Measurements from ENCODE around the gene LRFN2. TPM values are rescaled to one million over a fixed set of nuclear protein-coding genes. Genes with fewer than 3 reads are reported as not detected.

The LRFN2 gene
- total RNA-seq, 4 donors from 2014 or later = 0.14 to 0.34 TPM; not detected in 2

DNA sequence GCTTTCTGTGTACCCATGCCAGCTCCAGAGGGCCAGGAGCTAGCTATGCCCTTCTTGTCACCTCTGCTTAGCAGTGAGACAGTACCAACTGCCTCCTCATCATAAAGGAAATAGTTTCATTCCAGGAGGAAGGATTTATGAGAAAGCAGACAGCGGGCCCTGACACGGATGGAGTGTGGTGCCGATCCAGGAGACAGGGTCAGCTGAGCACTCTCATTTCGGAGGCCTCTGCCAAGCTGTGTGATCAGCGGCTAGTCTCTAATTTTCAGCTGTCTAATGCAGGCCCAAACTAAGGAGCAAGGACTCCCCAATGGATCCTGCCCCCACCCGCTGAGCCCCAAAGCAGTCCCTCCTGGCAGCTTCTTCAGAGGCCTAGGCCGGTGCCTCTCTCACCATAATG is 103.1 kb downstream of the LRFN2 start:
- Histone ChIP-seq H3K27me3 (no peaks in the 10 kb centered on the region), H3K36me3 (no peaks in the 10 kb centered on the region), H3K9me3 (no peaks in the 10 kb centered on the region), H3K27ac (no peak overlapping the region), H3K4me3 (no peak overlapping the region), H3K4me1 (no peaks in the 10 kb centered on the region)
- intact Hi-C loops (cut with DNase I; ENCODE audit: low total_unique reads) = no loop called here
- DNase-seq = no peak
- TF ChIP-seq CTCF (IDR thresholded peaks at IDR 0.05) = no peak

- Histone ChIP-seq H3K4me1 (no peaks in the 10 kb centered on the region), H3K4me3 (no peak overlapping the region), H3K9me3 (no peaks in the 10 kb centered on the region), H3K27ac (no peak overlapping the region), H3K27me3 (no peaks in the 10 kb centered on the region), H3K36me3 (no peaks in the 10 kb centered on the region)
- intact Hi-C loops (cut with DNase I; ENCODE audit: low total_unique reads) = no loop called here
- no peak for DNase-seq
- TF ChIP-seq CTCF (IDR thresholded peaks at IDR 0.05) (no peak), POLR2A (IDR thresholded peaks at IDR 0.05) (no peak)
Measured at GRCh38 chr6:40482532-40482931, 104.6 kb downstream of the LRFN2 start.

- DNase-seq = no peak
- no peak overlapping the region for H3K27ac ChIP-seq
- H3K36me3 ChIP-seq = no peaks in the 10 kb centered on the region
- TF ChIP-seq CTCF (IDR thresholded peaks at IDR 0.05) (no peak), POLR2A (IDR thresholded peaks at IDR 0.05) (no peak)
- H3K27me3 ChIP-seq = no peaks in the 10 kb centered on the region
- intact Hi-C loops (cut with DNase I; ENCODE audit: low total_unique reads) = no loop called here
- H3K9me3 ChIP-seq = no peaks in the 10 kb centered on the region
- H3K4me3 ChIP-seq = no peak overlapping the region
- H3K4me1 ChIP-seq = no peaks in the 10 kb centered on the region
Measured at GRCh38 chr6:40480678-40481077, 106.5 kb downstream of the LRFN2 start.

GRCh38 chr6:40479706-40480105 is 107.5 kb downstream of the LRFN2 start:
- intact Hi-C loops (cut with DNase I; ENCODE audit: low total_unique reads) = no loop called here
- DNase-seq = no peak
- H3K4me1 ChIP-seq = no peaks in the 10 kb centered on the region
- no peaks in the 10 kb centered on the region for H3K36me3 ChIP-seq
- no peak for TF ChIP-seq POLR2A (IDR thresholded peaks at IDR 0.05)
- no peak for TF ChIP-seq CTCF (IDR thresholded peaks at IDR 0.05)
- no peak overlapping the region for H3K27ac ChIP-seq
- H3K4me3 ChIP-seq = no peak overlapping the region
- H3K27me3 ChIP-seq = no peaks in the 10 kb centered on the region
- no peaks in the 10 kb centered on the region for H3K9me3 ChIP-seq

DNA sequence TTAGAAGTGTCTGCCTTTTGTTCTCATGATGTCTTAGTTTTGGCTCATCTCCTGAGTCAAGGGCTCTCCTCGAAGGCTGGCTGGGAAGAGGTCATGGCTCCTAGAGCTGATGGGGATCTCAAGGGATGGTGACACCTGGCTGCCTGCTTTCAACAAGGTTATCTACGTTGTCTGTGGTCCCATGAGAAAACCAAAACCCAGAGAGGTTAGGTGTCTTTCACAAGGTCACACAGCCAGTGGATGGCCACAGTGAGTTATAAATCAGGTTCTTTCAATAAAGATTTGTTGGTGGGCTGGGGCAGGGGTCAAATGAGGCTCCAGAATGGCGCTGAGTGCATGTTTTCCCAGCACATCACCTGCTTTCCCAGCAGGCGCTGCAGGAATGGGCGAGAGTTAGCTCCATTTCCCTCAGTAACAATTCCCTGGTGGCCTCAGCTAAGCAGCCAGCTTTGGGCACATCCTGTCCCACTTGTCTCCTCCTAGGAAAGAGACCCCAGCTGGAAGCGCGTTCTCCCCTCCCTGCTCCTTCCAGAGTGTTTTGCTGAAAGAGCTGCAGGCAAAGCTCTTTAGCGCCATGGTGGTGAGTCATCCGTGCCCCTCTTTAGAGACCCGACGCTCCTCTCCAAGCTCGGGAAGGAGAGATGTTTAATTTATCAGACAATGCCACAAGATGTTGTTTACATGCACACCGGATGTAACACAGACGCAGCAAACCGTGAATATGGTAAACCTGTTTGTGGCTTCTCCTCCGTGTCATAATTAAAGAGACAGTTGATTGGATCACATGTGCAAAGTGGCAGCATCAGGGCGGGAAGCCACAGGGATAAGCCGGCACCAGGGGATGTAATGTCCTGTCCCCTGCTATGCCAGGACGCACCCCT is 109.7 kb downstream of the LRFN2 start:
- H3K27ac ChIP-seq = no peak overlapping the region
- TF ChIP-seq POLR2A (IDR thresholded peaks at IDR 0.05) = no peak
- TF ChIP-seq CTCF (IDR thresholded peaks at IDR 0.05) = no peak
- intact Hi-C loops (cut with DNase I; ENCODE audit: low total_unique reads) = no loop called here
- H3K9me3 ChIP-seq = no peaks in the 10 kb centered on the region
- H3K27me3 ChIP-seq = no peaks in the 10 kb centered on the region
- no peak for DNase-seq
- no peaks in the 10 kb centered on the region for H3K4me1 ChIP-seq
- H3K36me3 ChIP-seq = no peaks in the 10 kb centered on the region
- no peak overlapping the region for H3K4me3 ChIP-seq
